GM21786 (cell line): ENCODE measurements around the gene TRMT61A.
"Not testable (repeated sequence)": the region's sequence is repeated elsewhere in the genome, so short reads cannot be mapped to it uniquely, and the experiment has no call there.

Source experiments
- ATAC-seq: cut with Tn5 transposase; IDR thresholded peaks from one replicate; pipeline ENCODE4 v1.9.1; 2021; ENCODE audit not compliant: unreplicated experiment

TRMT61A gene

DNA sequence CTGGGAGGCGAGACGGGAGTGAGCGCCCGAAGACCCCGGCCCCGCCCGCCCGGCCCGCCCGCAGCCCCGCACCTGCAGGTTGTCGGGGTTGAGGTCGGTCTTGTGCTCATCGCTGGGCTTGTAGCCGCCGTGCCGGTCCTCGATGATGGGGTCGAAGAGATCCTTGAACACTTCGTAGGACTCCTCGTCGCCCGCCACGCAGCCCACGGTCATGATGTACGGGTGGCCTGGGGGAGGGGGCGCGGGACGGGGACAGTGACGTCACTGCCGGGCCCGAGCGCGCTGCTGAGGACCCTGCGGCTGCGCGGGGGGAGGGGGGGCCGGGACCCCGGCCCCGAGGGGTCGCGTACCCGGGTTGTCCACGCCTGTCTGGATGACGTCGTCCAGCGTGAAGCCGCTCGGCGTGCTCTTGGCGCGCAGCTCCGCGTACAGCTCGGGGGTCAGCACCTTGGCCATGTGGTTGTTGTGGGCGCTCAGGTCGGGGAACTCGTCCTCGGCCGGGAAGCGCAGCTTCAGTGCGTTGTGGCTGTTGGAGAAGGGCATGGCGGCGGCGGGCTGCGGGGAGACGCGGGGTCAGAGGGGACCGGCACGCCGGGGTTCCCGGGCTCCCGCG, 6.9 kb upstream of the TRMT61A start:
- ATAC-seq: no peak

DNA sequence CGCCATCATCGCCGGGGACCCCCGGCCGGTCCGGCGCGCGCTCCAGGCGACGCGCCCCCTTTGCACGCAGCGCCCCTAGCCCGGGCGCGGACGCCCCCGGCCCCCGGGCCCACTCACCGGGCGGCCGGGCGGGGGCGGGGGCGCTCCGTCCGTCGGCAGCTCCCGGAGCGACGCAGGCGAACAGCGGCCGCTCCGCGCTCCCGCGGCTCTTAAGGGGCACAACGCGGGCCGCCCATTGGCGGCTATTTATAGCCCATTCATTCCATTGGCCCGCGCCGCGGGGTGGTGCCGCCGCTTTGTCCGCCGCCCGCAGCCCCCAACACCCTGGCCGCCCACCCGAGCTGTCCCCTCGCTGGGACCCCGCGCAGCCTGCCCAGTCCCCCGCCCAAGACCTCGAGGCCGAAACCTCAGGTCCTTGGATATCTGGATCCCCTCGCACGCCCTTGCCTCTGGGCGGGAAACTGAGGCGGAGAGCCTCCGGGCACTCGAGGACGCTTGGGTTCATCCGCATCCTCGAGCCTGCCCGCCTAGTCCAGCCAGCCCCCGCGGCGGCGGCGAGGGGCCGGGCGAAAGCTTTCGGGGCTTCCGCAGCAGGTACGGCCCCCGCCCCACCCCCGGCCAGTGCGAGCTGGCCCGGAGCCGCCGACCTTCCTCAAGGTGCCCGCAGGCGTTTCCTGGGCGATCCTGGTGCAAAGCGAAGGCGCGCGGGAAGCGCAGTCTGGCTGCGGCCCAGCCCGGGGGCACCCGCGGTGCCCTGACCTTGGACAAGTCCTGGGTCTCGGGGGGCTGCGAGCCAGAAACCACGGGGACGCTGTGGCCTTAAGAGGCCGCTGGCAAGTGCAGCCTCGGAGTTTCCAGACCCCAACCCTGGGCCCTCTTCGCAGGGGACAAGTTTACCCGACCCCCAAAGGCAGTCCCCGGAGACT, 6.1 kb upstream of the TRMT61A start, which contains the start of gene CKB:
Gene CKB, minus strand, starts transcription at position 182 of the 926 bp plus-strand sequence. CDS start 337 bp downstream, outside the sequence.
- ATAC-seq: no peak

DNA sequence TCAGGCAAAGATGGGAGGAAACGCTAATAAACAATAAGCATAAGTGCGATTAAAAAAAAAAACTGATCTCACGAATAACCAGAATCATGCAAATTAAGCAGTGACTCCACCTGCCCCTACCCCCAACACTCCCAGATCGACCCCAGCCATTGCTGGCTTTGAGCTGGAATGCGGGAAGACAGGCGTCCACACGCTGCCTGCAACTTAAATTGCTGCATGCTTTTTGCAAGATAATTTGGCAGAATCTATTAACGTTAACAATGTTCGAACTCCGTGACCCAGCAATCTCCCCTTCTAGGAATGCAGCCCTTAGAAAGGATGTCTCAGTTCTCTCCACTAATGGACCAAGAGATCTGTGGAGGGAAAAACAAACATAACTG, 5.4 kb upstream of the TRMT61A start:
- ATAC-seq: no peak

DNA sequence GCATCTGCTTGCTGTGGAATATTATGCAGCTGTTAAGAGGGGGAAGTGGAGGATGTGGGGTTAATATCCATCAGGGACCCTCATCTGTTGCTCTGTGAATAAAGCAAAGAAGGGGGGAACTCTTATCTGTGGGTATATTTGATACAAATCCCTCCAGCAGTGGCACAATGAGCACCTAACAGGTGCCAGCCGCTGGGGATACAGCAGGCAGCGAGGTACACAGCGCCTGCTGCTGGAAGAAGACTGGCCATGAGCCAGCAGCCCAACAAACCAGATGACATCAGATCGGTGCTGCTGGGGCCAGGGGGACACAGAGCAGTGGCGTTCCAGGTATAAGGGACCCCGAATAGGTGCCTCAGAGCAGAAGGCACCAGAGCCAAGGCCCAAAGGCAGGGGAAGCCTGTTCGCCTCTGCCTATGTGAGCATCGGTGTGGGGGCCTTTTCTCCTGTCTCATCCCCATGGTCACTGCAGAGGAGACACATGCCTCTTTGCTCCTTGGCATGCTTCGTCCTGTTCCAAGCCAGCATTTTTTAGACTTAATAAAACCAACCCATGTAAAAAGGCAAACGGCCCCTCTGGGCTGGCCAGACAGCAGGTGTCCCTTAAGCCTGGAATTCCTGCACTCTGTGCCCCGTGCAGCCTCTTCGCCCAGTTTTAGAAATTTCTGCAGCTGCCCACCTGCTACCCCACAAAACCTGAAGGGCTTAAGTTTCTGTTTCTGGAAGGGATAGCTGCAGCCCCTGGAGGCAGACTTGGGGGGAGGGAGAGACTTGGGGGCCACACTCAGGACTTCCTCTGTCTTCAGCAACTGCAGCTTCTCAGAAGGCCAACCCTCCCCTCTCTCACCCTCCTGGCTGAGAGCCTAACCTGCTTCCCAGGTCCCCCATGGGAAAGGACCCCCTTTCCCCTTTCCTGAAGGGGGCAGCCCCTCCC, 4.7 kb upstream of the TRMT61A start:
- ATAC-seq: no peak

DNA sequence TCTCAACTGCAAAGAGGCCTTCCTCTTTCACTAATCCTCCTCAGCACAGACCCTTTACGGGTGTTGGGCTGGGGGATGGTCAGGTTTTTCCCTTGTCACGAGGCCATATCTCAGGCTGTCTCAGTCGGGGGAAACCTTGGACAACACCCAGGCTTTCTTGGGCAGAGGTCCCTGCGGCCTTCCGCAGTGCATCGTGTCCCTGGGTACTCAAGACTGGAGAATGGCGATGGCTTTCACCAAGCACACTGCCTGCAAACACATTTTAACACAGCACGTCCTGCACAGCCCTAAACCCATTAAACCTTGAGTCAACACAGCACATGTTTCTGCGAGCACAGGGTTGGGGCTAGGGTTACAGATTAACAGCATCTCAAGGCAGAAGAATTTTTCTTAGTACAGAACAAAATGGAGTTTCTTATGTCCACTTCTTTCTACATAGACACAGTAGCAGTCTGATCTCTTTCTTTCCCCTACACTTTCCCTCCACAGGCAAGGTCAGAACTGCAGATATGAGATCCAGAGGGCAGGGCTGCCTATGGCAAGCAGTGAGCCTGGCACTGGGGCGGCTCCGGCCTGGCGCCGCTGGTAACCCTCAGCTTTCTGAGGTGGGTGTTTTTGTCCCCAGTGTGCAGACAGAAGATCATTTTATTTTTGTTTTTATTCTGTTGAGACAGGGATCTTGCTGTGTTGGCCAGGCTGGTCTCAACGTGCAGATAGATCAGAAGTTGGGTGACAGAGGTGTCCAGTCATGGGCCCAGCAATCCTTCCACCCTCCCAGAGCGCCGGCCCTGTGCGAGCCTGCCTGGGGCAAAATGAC, 3.4 kb upstream of the TRMT61A start:
- not testable (repeated sequence) for ATAC-seq

DNA sequence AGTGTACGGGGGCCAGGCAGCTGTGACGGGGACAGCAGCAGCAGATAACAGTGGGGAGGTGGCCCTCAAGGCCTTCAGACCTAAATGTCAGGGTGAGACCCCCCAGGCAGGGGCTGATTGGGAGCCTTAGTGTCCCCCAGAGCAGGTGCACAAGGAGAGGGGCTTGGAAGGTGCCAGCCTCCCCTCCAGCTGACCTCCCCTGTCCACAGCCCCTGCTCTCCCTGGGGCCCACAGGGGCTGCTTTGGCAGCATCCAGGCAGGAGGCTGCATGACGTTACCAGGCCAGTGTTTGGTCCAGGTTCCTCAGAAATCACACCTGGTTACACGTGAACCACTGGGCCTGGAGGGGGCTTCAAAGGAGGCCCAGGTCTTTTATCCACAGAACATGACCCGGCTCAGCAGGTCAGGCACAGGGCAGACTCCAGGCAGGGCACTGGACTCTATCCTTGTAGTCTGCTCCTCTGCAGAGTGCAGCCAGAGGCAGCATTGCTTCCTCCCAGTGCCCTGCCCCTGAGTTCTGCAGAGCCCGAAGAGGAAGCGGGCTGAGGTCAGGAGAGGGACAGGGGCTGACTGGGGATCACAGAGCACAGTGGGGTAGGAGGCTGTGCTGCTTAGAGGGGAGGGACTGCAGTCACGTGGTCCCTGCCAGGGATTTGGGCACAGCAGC, 2.6 kb upstream of the TRMT61A start:
- ATAC-seq: no peak

DNA sequence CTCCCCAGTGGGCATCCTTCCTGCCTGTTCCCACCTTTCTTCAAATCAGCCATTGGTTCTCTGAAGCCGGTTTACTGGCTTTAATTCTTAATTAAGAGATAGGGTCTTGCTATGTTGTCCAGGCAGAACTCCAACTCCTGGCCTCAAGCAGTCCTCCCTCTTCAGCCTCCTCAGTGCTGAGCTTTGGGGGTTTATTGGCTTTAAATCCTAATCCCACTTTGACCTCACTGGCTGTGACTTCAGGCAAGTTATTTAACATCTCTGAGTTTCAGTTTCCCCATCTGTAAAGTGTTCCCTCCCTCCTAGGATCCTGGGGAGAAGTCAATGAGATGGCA, 2.1 kb upstream of the TRMT61A start:
- no peak for ATAC-seq

DNA sequence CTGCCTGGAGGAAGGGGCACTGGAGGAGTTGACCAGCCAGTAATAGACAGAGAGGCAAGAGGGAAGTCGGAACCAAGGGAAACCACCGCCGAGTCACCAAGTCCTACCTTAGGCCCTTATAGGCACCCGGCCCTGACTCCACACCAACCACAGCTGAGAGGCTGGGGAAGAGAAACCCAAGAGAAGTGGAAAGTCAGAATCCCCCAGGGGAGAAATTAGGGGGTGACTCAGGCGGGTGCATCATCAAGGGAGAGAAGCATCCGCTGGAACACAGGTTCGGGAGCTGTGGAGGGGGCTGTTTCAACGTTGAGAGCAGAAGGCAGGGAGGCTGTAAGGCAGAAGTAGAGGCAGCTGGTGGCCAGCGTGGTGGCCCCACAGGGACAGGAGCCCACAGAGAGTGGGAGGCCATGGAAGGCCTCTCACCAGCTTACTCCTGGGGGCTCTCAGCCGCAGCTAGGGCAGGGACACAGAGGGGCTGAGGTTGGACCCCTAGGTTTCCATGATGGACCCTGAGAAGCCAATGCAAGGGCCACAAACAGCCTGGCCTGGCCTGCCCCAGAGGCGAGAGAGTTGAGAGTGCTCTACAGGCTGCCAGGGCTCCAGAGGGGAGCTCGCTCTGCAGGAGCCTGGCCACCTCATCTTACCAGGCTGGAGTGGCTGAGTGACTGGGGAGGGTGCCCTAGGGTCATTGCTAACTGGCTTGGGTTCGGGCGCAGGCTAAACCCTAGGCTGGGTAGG, 1.4 kb upstream of the TRMT61A start:
- peak; percentile 86 for ATAC-seq

DNA sequence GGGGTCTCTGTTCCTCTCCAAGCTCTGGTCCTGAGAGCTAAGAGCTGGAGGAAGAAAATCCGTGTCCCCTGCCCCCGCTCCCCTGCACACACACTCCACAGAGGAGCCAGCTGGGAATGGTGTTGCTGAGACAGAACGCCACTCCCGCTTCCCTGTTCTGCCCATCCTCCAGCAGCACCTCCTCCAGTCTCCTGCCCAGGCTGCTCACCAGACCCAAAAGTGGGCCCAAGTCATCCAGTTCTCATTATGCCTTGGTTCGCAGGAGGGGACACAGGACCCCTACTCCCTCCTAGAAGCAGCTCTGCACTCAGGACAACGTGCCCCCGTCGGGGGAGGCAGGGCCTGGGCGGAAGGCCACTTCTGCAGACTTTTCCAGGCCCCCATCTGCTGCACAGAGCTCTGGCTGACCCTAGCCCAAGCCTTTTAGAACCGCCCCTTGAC, 830 bp upstream of the TRMT61A start:
- ATAC-seq: no peak

DNA sequence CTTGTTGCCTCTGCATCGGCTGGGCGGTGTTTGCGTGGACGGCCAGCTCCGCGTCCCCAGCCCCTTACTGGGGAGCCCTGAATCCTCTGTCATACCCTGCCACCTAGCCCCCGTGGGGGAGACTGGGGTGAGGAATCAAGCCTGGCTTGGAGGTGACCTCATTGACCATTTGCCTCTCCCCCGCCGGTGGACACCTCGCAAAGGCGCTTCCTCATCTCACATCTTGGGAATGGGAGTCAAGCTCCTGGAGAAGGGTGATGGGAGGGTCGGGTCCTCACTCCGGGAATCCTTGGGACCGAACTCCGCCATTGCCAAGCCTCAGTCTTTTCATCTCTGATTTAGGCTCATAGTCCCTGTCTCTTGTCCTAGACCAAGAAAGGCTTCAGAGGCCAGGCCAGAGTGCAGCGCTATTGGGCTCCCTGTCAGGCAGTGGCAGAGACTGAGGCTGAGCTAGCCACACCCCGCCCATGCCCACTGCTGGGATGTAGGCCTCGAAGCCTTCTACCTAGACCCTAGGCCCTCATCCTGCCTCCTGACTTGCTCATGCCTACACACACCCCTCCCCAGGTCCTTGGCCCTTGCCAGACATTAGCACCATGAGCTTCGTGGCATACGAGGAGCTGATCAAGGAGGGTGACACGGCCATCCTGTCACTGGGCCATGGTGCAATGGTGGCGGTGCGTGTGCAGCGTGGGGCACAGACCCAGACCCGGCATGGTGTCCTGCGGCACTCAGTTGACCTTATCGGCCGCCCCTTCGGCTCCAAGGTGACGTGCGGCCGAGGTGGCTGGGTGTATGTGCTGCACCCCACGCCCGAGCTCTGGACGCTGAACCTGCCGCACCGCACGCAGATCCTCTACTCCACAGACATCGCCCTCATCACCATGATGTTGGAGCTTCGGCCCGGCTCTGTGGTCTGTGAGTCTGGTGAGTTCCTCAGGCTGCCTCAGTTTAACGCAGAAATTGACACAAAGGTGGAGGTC, 678 bp downstream of the TRMT61A start:
- ATAC-seq: no peak

DNA sequence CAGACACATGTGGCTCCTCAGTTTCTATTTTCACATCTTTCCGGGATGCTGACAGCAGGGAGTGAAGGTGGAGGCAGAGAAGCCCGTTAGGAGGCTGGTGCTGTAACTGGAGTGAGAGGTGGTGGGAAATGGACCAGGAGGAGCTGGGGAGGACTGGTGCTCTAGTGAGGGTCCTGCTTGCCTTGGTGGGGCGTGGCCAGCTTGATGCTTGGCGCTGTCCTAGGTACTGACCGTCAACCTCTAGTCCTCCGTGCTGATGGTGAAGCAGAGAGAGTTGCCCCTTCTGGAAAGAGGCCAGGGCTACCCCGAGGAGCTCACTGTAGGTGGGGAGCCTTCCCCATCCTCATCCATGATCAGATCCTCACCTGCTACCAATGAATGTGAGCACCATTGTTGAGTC, 1.4 kb downstream of the TRMT61A start:
- no peak for ATAC-seq

DNA sequence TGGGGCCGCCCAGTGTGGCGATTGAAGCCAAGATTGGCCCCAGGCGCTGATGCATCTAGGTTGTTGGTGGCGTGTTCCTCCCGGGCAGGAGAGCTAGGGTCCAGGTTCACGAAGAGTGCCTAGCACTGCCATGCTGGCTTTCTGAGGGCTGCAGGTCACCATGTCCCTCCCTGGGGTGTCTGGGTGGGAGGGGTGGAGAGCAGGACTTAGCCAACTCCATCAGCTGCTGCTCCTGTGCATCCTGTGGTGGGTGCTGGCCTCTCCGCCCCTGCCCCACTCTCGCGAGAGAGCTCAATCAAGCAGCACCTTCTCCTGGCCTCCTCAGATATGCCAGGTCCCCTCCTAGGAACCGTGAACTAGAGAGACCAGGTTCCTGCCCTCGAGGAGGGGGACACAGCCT, 1.8 kb downstream of the TRMT61A start:
- ATAC-seq: no peak

DNA sequence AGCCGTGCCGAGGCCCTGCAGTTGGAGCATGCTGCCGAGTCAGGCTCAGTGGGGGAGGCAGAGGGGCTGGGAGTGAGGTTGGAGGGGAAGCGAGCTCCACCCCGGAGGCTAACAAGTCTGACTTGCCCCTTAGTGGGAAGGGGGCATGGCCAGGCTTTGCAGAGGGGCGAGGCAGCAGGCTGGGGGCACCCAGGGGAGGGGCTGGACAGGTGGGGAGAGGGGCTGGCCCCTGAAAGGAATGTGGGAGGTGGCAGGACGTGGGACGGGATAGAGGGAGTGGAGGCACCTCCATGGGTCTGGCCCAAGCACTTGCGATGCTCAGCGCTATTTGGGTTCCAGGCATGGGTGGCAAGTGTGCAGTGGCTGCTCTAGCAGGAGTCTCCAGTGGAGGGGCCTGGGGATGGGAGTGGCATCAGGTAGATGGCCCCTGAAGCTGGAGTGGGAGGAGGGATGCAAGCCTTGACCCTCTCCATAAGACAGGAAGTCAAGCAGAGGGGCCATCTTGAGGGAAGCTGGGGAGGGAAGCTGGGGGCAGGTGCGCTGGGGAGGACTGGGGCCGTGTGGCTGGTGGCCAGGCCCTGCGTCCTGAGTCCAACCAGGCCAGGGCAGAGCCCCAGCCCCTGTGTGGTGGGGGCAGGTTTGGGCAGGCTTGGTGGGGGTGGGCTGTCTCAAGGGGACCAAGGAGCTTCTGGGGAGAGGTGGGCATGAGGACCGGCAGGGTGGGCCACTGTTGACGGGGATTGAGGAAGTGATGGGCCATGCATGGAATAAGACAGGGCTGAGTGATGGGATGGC, 2.6 kb downstream of the TRMT61A start:
- no peak for ATAC-seq

DNA sequence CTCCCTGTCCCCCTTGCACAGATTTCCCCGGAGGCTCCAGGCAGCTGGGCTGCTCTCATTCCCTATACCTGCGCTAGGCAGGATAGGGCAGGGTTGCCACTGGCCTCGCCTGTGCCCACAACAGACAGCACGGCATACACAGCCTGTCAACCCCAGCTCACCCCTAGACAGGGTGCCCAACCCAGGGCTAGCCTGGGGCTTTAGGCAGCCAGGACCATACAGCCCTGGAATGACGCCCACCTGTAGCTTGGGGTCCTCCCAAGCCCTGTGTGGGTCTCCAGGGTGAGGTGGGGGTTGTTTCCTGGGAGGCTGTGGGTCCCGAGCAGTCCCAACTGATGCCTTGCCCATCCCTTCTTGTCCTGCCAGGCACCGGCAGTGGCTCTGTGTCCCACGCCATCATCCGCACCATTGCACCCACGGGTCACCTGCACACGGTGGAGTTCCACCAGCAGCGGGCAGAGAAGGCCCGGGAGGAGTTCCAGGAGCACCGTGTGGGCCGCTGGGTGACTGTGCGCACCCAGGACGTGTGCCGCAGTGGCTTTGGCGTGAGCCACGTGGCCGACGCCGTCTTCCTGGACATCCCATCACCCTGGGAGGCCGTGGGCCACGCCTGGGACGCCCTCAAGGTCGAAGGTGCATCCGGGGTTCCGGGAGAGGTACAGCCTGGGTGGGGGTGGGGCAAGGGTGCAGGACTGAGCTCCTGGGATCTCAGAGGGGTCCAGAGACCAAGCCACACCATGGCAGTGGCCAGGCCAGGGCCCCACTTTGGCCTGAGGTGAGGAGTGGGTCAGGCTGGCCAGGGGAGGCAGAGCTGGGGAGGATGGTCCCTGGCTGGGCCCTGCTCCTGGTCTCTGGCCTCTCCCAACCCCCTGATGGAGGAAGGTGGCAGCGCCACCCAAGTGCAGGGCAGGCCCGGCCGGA, 3.5 kb downstream of the TRMT61A start:
- ATAC-seq: no peak

DNA sequence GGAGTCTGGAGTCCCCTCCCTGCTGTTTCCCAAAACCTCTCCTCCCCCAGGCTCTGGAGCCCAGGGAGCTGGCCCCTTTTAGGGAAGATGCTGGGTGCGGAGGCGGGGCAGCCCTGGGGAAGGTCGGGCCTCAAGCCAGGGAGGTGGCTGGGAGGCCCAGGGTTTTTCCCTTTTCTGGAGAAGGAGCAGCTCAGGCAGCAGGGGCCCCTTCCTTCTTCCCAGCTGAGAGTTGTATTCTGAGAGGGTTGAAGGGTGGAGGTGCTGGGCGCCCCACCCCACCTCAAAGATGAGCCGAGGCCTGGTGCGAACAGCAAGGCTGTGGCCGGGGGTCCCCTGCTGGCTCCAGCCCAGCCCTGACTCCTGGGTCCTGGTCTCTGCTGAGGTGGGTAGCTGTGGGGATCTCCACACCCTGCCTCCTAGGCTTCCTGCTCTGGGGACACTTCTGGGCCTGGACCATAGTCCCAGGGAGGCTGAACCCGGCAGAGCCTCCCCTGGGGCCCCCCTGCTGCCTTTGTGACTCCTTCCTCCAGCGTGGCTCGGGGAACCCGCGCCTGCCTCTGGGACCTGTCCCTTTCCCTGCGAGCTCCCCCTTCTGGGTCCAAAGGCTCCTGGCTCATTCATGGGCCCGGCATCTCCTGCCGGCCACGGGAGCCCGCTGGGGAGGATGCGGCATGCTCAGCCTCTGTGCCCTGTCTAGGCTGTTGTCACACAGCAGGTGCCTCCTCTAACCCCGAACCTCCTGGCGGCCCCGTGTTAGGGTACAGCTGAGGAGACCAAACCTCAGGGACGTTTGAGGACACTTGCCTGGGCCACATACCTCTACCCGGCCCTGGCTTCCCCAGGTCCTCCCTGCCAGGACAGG, 4.4 kb downstream of the TRMT61A start:
- ATAC-seq: no peak
